Kidney epithelial cell (primary cell): ENCODE data around the gene GRID1. TPM values are rescaled to one million over a fixed set of nuclear protein-coding genes. Genes with fewer than 3 reads are reported as not detected.

Experiments used
- DNase-seq: peaks from one replicate; pipeline ENCODE4 v3.0.0-alpha.2; 2010; ENCODE audit warnings: low read depth
- H3K27me3 ChIP-seq: 2 replicates; pipeline ENCODE4 v1.6.0; 2011; ENCODE audit warnings: low read length; ENCODE audit not compliant: control insufficient read depth, insufficient read depth
- H3K36me3 ChIP-seq: 2 replicates; pipeline ENCODE4 v1.5.1; 2011; ENCODE audit warnings: low read length; ENCODE audit not compliant: control insufficient read depth, insufficient read depth
- H3K4me3 ChIP-seq: 2 replicates; pipeline ENCODE4 v1.5.1; 2011; ENCODE audit warnings: low read depth, mild to moderate bottlenecking, control low read depth, low read length
- CTCF ChIP-seq: IDR thresholded peaks from 2 replicates; pipeline ENCODE4 v1.5.1; 2011; ENCODE audit warnings: mild to moderate bottlenecking, moderate library complexity, low read length, control low read depth, inconsistent platforms; ENCODE audit not compliant: insufficient read depth, poor library complexity, severe bottlenecking
- total RNA-seq: library from RNA; depleted of rRNA; stranded (reverse); fragments of >200 nt; gene quantifications from 2 replicates; pipeline ENCODE4 v1.2.3, GENCODE V29; 2015

Gene GRID1
- 0.33 and 2.3 TPM in 2 replicates for total RNA-seq

- H3K27me3 ChIP-seq = peaks cover 81% of the 10 kb centered on the region
- no peak for TF ChIP-seq CTCF
- no peaks in the 10 kb centered on the region for H3K36me3 ChIP-seq
- H3K4me3 ChIP-seq = peak within 1 kb of the TSS; percentile 6
- DNase-seq = no peak
These were observed at the start of gene GRID1 for GRCh38 chr10:86366033-86366901. Gene GRID1 (minus strand): TSS chr10:86366795.

GRCh38 chr10:86415583-86415982 is 49.0 kb upstream of the GRID1 start:
- H3K36me3 ChIP-seq = no peaks in the 10 kb centered on the region
- no peak for DNase-seq
- no peak for TF ChIP-seq CTCF

GRCh38 chr10:86415116-86415515 is 48.5 kb upstream of the GRID1 start:
- Histone ChIP-seq H3K27me3 (no peaks in the 10 kb centered on the region), H3K4me3 (no peak overlapping the region), H3K36me3 (no peaks in the 10 kb centered on the region)
- TF ChIP-seq CTCF = no peak
- DNase-seq = no peak

More at GRCh38 chr10:86415583-86415982, 49.0 kb upstream of the GRID1 start:
- Histone ChIP-seq H3K27me3 (no peaks in the 10 kb centered on the region), H3K4me3 (no peak overlapping the region)

- DNase-seq = no peak
- no peaks in the 10 kb centered on the region for H3K27me3 ChIP-seq
- H3K36me3 ChIP-seq = no peaks in the 10 kb centered on the region
- no peak for TF ChIP-seq CTCF
- H3K4me3 ChIP-seq = no peak overlapping the region
These were observed 46.6 kb upstream of the GRID1 start for GRCh38 chr10:86413046-86413728.

GRCh38 chr10:86411852-86412560 is 45.4 kb upstream of the GRID1 start:
- DNase-seq = no peak
- Histone ChIP-seq H3K4me3 (no peak overlapping the region), H3K36me3 (no peaks in the 10 kb centered on the region), H3K27me3 (no peaks in the 10 kb centered on the region)
- TF ChIP-seq CTCF = no peak
